Activated CD4-positive, CD25-positive, alpha-beta regulatory T cell treated with anti-CD3 and anti-CD28 coated beads, Interleukin-2, amount 50 U/mL, for 16 hours (primary cell): ENCODE results near the gene NOD2.

Experiments used
- DNase-seq: peaks from one replicate; pipeline ENCODE4 v3.0.0-alpha.2; 2020; ENCODE audit warnings: low read depth, low spot score

NOD2 gene

DNA sequence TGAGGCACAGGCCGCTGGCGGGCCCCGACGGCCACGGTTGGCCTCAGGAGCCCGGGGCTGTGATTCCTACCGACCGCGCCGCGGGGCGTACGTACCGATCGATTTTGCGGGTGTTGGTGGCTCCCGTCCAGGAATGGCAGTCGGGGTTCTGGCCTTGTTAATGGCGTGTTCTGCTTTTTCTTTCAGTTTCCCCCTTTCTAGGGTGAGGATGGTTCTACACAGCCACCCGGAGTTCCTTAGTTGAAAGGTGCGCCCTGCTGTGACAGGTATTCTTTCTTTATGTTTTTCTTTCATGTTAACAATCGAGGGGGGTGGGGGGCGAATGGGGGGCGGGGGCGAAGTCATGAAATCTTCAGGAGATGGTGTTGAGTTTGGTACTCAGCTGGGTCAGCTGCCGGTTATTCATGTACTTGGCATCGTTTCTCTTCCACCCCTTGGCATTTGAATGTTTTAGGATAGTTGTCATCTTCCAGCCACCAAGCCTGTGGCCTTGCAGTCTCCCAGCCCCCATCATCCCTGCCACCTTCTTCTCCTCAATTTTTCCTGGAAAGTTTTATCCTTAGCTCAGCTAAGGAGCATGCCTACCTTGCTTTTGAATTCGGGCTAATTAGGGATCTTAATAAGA lies 49.3 kb downstream of the NOD2 start:
- DNase-seq = peak; percentile 24

DNA sequence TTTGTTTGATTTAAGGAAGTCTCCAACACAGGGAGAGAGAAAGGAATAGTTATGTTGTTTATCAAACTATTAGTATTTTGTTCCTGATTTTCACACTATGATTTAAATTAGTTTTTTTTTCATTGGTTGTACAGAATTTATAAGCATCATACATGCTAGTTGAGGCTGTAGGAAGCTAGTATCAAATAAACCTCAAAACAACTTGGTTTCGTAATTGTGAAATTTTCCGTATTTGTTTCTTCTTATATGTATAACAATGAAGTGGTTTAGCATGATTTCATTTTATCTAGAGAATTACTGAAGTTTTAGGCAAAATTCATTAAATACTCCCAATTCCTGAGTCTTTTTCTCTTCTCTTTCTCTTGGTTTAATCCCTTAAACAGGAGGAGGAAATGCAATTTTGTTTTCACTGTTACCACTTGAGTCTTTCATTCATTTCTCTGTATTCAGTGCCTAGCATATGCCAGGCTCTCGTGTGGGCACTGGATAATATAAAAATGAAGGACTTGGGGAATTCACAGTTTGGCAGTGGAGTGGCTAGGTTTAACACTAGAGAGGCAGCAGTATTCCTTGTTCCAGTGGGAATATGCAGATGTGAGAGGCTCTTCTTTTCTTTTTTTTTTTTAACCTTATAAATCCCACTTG lies 50.3 kb downstream of the NOD2 start:
- DNase-seq = no peak

DNA sequence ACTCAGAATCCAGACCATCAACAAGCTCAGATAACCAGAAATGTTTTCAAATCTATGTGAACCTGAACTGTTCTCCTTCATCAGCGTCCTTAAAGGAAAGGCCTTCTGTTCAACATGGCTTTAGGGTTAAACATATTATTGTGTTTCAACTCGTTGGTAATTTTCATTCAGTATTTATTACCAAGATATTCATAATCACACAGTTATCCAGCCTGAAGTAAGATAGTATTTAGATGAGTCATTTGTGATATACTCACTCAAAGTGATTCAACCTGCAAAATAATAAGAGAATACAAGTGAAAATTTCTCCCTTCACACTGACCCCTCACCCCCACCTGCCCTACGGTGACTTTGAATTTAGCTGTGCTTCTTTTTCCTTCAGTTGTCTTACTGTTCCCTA lies 51.5 kb downstream of the NOD2 start:
- DNase-seq = no peak

DNA sequence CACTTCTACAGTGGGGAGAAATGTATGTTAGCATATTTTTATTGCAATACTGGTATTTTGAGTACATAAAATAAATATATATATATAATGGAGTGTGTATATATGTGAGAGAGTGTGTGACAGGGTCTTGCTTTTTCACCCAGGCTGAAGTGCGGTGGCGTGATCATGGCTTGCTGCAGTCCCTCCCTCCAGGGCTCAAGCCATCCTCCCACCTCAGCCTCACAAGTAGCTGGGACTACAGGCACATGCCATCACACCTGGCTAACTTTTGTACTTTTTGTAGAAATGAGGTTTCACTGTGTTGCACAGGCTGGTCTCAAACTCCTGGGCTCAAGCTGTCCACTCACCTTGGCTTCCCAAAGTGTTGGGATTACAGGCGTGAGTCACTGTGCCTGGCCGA lies 52.5 kb downstream of the NOD2 start:
- DNase-seq = no peak

DNA sequence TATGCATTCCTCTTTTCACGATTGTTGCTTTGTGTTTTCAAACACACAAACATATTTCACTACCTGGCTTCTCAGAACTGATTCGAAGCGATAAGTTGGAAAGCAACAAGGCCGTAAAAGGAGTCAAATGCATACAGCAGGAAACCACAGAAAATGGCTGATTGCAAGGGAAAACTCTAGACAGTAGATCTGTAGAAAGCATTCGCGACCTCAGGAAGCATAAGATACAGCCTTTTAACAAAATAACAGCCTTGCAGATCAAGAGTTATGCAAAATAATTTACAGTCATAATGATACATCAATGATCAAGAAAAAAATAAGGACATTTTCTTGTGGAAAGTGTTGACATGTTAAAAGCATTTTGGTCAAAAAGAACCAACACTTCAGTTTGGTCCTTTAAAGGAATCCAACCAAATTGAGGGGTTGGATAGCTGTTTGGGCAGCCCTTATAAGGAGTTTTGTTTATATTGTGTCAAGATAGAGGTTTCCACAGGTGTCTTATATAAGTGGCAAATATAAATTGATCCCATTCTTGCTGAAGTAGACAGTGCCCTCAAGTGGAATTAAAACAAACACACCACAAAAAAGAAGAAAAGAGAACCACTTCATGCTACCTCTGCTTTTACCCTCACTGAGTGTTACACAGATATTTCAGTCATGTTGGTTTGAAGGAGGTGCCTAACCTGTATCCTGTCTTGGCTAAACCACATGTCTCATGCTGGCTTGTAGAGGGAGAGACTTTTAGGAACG lies 54.0 kb downstream of the NOD2 start:
- DNase-seq = peak; percentile 20

DNA sequence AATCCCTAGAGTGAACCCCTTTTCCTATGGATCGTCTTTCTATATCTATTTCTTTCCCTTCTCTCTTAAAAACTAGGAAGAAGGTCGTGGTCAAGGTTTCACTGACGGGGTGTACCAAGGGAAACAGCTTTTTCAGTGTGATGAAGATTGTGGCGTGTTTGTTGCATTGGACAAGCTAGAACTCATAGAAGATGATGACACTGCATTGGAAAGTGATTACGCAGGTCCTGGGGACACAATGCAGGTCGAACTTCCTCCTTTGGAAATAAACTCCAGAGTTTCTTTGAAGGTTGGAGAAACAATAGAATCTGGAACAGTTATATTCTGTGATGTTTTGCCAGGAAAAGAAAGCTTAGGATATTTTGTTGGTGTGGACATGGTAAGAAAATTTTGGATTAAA lies 58.1 kb downstream of the NOD2 start:
- no peak for DNase-seq

DNA sequence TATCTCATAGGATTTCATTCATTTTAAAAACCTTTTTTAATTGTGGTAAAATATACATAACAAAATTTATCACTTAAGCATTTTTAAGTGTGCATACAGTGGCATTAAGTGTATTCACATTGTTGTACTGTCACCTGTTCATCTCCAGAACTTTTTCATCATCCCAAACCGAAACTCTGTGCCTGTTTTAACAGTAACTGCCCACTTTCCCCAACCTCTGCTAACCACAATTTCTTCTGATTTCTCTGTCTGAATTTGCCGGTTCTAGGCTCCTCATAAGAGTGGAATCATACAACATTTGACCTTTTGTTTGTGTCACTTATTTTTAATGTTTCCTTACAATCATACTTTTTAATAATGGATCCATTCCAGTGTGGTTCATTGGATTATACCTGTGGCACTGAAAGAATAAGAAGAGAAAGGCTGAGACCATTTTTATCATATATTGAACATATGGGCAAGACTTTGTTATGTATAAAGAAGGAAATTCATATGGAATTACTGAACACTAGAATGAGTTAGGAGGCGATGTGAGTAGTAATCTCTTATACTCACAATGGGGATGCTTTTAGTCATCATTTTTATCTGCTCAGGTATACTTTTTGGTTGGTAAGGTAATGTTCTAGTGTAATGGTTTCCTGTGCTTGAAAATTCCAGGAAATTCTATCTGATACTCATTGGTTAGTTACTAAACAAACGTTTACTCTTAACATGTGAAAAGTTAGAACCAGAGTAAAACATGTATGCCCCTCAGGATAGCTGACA lies 59.2 kb downstream of the NOD2 start:
- no peak for DNase-seq

DNA sequence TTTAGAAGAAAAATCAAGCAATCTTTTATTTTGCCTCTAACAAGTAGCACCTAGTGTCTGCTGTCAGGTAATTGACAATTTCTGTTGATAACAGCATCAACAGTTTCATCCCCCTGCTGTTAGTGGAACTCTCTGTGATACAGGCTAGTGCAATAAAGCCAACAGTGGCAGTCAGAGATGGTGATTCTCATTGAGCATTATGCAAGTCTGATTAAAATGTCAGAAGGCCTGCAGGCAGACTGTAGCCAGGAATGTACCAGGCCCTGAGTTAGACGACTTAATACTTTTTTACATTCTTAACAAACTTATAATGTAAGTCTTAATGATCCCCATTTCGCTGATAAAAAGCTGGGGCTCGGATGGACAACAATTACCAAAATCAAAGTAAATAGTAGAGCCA lies 63.1 kb downstream of the NOD2 start:
- DNase-seq = no peak

DNA sequence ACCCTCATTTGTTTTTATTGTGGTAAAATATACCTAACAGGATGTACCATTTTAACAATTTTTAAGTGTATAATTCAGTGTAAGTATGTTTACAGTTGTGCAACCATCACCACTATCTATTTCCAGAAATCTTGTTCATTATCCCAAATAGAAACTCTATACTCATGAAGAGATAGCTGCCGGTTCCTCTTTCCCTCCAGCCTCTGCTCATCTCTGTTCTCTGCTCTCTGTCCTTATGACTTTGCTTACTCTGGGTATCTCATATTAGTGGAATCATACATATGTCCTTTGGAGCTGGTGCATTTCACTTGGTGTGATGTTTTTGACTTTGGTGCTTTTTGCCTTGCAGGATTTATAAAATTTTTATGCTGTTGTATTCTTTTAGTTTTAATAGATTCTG lies 67.9 kb downstream of the NOD2 start:
- no peak for DNase-seq

DNA sequence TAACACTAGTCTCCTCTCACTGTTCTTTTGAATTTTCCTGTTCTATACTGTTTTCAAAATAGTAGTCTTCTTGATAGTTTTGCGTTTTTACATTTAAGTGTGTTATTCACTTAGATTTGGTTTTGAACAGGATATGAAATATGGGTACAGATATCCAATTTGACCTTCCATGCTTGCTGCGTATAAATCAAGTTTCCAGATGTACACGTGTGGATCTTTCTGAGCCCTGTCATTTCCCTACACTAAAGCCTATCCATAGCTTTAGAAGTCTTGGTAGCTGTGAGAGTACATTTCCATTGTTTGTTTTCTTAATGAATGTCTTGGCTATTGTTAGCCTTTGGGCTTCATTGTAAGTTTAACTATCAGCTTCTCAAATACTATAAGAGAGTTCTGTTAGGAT lies 68.8 kb downstream of the NOD2 start:
- no peak for DNase-seq

DNA sequence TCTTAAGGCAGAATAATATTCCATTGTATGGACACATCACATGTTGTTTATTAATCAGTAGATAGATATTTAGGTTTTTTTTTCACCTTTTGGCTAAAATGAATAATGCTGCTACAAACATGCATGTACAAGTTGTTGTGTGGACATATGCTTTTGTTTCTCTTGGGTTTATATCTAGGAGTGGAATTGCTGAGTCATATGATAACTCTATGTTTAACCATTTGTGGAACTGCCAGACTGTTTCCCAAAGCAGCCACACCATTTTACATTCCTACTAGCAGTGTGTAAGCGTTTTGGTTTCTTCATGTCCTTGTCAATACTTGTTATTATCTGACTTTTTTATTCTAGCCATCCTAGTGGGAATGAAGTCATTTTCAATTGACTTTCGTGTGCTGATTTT lies 69.8 kb downstream of the NOD2 start:
- no peak for DNase-seq

DNA sequence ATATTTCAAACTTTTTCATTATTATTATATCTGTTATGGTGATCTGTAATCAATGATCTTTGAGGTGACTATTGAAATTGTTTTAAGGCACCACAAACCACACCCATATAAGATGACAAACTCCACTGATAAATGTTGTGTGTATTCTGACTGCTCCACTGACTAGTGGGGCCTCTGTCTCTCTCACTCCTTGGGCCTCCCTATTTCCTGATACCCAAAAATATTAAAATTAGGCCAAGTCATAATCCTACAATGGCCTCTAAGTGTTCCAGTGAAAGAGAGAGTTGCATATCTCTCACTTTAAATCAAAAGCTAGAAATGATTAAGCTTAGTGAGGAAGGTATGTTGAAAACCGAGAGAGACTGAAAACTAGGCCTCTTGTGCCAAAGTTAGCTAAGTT lies 71.9 kb downstream of the NOD2 start:
- no peak for DNase-seq

DNA sequence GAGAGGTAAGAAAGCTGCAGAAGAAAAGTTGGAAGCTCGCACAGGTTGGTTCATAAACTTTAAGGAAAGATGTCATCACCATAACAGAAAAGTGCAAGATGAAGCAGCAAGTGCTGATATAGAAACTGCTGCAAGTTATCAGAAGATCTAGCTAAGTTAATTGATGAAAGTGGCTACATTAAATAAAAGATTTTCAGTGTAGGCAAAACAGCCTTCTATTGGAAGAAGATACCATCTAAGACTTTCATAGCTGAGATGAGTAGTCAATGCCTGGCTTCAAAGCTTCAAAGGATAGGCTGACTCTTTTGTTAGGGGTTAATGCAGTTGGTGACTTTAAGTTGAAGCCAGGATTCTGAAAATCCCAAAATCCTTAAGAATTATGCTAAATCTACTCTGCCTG lies 72.5 kb downstream of the NOD2 start:
- no peak for DNase-seq

DNA sequence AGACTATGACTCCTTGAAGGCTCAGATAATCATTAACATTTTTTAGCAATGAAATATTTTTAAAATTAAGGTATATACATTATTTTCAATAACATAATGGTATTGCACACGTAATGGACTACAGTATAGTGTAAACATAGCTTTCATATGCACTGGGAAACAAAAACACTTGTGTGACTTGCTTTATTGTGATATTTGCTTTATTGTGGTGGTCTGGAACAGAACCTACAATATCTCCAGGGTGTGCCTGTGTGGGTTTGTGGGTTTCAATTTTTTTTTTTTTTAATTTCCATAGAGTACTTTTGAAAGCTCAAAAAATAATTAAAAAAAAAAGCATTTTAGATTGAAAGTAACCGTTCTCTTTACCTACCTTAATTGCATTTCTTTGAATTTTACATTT lies 73.8 kb downstream of the NOD2 start:
- DNase-seq = no peak

DNA sequence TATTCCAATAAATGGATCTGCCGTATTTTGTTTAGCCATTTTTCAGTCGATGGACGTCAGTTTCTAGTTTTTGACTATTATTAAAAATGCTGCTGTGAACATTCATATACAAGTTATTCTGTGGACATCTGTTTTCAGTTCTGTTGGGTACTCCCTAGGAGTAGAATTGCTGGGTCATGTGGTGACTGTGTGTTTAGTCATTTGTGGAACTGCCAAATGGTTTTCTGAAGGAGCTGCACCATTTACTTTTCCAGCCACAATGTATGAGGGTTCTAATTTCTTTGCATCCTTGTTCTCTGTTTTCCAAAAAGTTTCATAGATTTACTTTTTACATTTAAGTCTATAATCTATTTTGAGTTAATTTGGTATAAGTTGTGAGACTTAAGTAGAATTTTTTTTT lies 78.0 kb downstream of the NOD2 start:
- no peak for DNase-seq

DNA sequence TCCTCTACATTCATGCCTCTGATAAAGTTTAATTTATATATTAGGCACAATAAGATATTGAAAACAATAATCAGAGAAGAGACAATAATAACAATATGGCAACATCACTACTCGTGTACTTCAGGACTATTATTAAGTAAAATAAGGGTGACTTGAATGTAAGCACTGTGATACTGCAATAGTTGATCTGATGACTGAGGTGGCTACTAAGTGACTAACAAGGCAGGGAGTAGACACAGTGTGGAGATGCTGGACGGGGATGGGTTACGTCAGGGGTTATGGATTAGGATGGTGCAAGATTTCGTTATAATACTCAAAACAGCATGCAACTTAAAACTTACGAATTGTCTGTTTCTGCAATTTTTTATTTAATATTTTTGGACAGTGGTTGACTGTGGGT lies 81.0 kb downstream of the NOD2 start:
- DNase-seq = no peak

DNA sequence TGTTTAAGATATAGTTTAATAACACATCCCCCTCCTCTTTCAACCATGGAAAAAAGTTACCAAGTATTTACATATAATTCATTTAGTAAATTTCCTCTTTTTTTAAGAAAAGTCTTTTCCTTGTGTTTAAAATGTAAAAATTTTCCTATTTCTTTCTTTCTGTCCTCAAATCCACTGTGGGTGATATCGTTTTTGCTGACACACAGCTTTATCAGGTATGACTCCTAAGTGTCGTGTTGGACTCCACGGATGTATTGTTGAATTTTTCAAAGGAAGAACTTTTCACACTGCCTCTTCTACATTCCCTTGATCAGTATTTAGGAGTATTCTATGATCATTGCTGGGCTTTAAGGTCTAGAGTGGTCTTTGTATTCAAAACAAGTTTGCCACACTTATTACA lies 81.6 kb downstream of the NOD2 start:
- DNase-seq = no peak

DNA sequence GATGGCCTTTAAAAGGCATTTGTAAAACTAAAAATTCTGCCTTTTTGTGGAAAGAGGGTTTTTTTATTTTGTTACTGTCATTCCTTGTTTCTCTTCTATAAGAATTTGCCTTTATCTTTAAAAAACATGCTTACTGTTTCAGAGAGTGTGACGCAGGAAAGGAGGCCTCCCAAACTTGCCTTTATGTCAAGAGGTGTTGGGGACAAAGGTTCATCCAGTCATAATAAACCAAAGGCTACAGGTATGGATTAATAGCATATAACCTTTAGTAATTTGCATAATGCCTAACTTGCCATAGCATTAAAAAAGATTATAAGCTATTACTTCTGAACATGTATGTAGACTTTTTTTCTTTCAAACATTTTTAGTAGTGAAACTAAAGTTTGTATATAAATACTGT lies 82.6 kb downstream of the NOD2 start:
- no peak for DNase-seq

DNA sequence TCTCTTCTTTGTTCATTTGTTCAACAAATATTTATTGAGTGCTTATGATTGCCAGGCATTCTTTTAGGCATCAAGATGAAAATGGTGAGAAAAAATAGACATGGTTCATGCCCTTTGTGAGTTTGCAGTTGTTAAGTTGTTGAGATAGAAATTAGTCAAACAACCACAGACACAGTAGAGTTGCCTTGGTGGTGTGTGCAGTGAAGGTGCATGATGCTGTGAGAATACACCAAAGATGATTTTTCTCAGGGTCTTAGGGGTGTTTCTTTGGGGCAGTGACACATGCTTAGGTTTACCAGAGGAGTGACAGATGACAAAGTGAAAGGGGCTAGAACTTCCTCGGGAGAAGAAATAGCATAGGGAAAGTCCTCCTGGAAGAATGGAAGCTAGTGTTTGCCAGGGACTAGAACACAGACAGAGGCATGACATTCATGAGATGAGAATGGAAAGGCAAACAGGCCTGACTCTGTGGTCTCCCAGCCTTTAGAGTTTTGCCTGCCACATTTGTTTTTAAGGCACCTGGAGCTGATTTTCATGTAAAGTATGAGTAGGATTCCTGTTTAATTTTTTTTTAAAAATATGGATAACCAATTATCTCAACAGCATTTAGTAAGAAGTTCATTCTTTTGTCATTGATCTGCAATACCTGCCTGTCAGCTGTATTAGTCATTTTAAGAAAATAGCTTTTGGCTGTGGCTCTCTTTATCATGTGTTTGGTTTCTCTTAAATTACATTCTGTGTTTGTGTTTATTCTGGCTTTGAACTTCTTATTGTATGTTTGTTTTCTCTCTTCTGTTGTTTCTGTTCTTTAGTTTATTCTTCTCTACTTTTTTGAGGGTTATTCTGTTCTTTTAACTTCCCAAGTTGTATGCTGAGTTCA lies 85.1 kb downstream of the NOD2 start:
- no peak for DNase-seq

DNA sequence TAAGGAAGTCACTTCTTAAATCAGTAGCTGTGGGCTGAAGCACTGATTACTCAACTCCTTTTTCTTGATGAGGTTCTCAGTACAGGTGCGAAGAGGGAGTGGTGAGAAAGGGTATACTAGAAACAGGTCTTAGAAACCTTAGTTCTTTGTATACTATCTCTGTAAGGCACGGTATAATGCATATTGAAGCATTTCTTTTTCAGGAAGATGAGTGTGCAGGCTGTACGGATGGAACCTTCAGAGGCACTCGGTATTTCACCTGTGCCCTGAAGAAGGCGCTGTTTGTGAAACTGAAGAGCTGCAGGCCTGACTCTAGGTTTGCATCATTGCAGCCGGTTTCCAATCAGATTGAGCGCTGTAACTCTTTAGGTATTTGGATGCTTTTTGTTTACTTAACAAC lies 87.6 kb downstream of the NOD2 start:
- DNase-seq = no peak

DNA sequence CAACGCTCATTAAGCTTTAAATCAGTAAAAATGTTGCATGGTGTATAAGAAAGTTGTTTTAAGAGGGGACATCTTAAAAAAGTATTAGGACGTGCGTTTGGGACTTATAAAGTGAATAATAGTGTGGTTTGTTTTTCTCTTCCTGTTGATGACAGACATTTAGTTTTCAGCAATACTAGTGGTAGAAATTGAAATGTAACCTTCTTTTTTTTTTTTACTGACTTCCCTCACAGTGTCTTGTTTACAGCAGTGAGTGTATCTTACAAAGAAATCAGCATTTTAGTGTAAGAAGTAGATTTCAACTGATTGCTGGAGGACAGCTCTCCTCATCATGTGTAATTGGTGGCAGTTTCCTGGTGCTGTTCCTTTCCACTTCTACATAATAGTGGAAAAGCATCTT lies 88.1 kb downstream of the NOD2 start:
- no peak for DNase-seq
